Measurements from ENCODE around the gene IL10RB. TPM values are rescaled to one million over a fixed set of nuclear protein-coding genes. Genes with fewer than 3 reads are reported as not detected.

The IL10RB gene
- total and polyA plus RNA-seq, 2 of the 13 experiments (the other 11 are each of a cell fraction or from before 2014, with no cell fraction given): 17.4 to 18.2 TPM

GRCh38 chr21:33325222-33326067 lies 59.3 kb downstream of the IL10RB start (continued):
- TF ChIP-seq, protein P1, sequence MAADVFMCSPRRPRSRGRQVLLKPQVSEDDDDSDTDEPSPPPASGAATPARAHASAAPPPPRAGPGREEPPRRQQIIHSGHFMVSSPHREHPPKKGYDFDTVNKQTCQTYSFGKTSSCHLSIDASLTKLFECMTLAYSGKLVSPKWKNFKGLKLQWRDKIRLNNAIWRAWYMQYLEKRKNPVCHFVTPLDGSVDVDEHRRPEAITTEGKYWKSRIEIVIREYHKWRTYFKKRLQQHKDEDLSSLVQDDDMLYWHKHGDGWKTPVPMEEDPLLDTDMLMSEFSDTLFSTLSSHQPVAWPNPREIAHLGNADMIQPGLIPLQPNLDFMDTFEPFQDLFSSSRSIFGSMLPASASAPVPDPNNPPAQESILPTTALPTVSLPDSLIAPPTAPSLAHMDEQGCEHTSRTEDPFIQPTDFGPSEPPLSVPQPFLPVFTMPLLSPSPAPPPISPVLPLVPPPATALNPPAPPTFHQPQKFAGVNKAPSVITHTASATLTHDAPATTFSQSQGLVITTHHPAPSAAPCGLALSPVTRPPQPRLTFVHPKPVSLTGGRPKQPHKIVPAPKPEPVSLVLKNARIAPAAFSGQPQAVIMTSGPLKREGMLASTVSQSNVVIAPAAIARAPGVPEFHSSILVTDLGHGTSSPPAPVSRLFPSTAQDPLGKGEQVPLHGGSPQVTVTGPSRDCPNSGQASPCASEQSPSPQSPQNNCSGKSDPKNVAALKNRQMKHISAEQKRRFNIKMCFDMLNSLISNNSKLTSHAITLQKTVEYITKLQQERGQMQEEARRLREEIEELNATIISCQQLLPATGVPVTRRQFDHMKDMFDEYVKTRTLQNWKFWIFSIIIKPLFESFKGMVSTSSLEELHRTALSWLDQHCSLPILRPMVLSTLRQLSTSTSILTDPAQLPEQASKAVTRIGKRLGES (CRISPR knock-in tag; IDR thresholded peaks at IDR 0.05; ENCODE audit: borderline replicate concordance): no peak
- TF ChIP-seq ZFP82 (CRISPR knock-in tag; IDR thresholded peaks at IDR 0.05; ENCODE audit: borderline replicate concordance) (peak; percentile 74; the same call in 1 of the 2 replicates), ZNF709 (CRISPR knock-in tag; IDR thresholded peaks at IDR 0.05) (no peak), ZFP1 (CRISPR knock-in tag; IDR thresholded peaks at IDR 0.05) (no peak), ZNF441 (CRISPR knock-in tag; IDR thresholded peaks at IDR 0.05; ENCODE audit: borderline replicate concordance) (0 out of 2 replicates have a peak, but pooled peaks have one; percentile 8), ZNF75D (CRISPR knock-in tag; IDR thresholded peaks at IDR 0.05; ENCODE audit: borderline replicate concordance) (no peak), DRAP1 (CRISPR knock-in tag; IDR thresholded peaks at IDR 0.05) (no peak), ZFP37 (CRISPR knock-in tag; IDR thresholded peaks at IDR 0.05; ENCODE audit: borderline replicate concordance) (no peak), KLF6 (CRISPR knock-in tag; IDR thresholded peaks at IDR 0.05) (no peak), ELF3 (CRISPR knock-in tag; IDR thresholded peaks at IDR 0.05) (peak; percentile 14; the same call in 1 of the 2 replicates), ARID2 (CRISPR knock-in tag; IDR thresholded peaks at IDR 0.05; ENCODE audit: borderline replicate concordance) (0 out of 2 replicates have a peak, but pooled peaks have one; percentile 15), PHF20 (CRISPR knock-in tag; IDR thresholded peaks at IDR 0.05) (no peak), SRY (CRISPR knock-in tag; IDR thresholded peaks at IDR 0.05) (no peak), ZNF350 (CRISPR knock-in tag; IDR thresholded peaks at IDR 0.05; ENCODE audit: borderline replicate concordance, low read depth) (0 out of 2 replicates have a peak, but pooled peaks have one; percentile 8), CAMTA2 (CRISPR knock-in tag; IDR thresholded peaks at IDR 0.05; ENCODE audit: borderline replicate concordance) (no peak), TOPORS (CRISPR knock-in tag; IDR thresholded peaks at IDR 0.05) (no peak), ZNF451 (CRISPR knock-in tag; IDR thresholded peaks at IDR 0.05) (0 out of 2 replicates have a peak, but pooled peaks have one; percentile 0), ZNF3 (CRISPR knock-in tag; IDR thresholded peaks at IDR 0.05) (no peak), MIXL1 (CRISPR knock-in tag; IDR thresholded peaks at IDR 0.05) (no peak), ATM (IDR thresholded peaks at IDR 0.05; ENCODE audit: borderline replicate concordance) (no peak), ZNF784 (CRISPR knock-in tag; IDR thresholded peaks at IDR 0.05; ENCODE audit: borderline replicate concordance) (no peak), CHD2 (IDR thresholded peaks at IDR 0.05; ENCODE audit: low read depth, low read length) (no peak), FOXO1 (CRISPR knock-in tag; IDR thresholded peaks at IDR 0.05) (no peak), HOXA5 (CRISPR knock-in tag; IDR thresholded peaks at IDR 0.05) (no peak)
- TF ChIP-seq, protein P2, sequence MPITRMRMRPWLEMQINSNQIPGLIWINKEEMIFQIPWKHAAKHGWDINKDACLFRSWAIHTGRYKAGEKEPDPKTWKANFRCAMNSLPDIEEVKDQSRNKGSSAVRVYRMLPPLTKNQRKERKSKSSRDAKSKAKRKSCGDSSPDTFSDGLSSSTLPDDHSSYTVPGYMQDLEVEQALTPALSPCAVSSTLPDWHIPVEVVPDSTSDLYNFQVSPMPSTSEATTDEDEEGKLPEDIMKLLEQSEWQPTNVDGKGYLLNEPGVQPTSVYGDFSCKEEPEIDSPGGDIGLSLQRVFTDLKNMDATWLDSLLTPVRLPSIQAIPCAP (CRISPR knock-in tag; IDR thresholded peaks at IDR 0.05; ENCODE audit: low read depth): no peak
